Measurements from ENCODE around the gene VASH1. TPM values are rescaled to one million over a fixed set of nuclear protein-coding genes. Genes with fewer than 3 reads are reported as not detected.
"Not testable (repeated sequence)": the region's sequence is repeated elsewhere in the genome, so short reads cannot be mapped to it uniquely, and the experiment has no call there.

VASH1 gene
- total RNA-seq, 2 donors from 2014 or later: 2.1 to 19.8 TPM

GRCh38 chr14:76727384-76727783 is 33.9 kb upstream of the VASH1 start:
- no peaks in the 10 kb centered on the region for H3K36me3 ChIP-seq
- H3K27ac ChIP-seq: no peak overlapping the region
- H3K4me3 ChIP-seq: no peak overlapping the region
- no peaks in the 10 kb centered on the region for H3K4me1 ChIP-seq (replicated peaks)
- 44% methylated on average over 4 of the region's 4 CpGs for WGBS
- no peaks in the 10 kb centered on the region for H3K9me3 ChIP-seq
- no peak for DNase-seq (ENCODE audit: low spot score)
- TF ChIP-seq CTCF (IDR thresholded peaks at IDR 0.05) (no peak), POLR2A (IDR thresholded peaks at IDR 0.05) (no peak), POLR2AphosphoS5 (IDR thresholded peaks at IDR 0.05) (no peak)
- intact Hi-C loops (cut with DNase I): no loop called here
- no peaks in the 10 kb centered on the region for H3K27me3 ChIP-seq (replicated peaks; ENCODE audit: insufficient read depth)

GRCh38 chr14:76727901-76728300 is 33.4 kb upstream of the VASH1 start:
- H3K9me3 ChIP-seq: no peaks in the 10 kb centered on the region
- no peaks in the 10 kb centered on the region for H3K4me1 ChIP-seq (replicated peaks)
- H3K4me3 ChIP-seq: no peak overlapping the region
- H3K27me3 ChIP-seq (replicated peaks; ENCODE audit: insufficient read depth): no peaks in the 10 kb centered on the region
- intact Hi-C loops (cut with DNase I): no loop called here
- no peaks in the 10 kb centered on the region for H3K36me3 ChIP-seq
- DNase-seq (ENCODE audit: low spot score): no peak
- no peak overlapping the region for H3K27ac ChIP-seq
- no peak for TF ChIP-seq POLR2AphosphoS5 (IDR thresholded peaks at IDR 0.05)
- no peak for TF ChIP-seq CTCF (IDR thresholded peaks at IDR 0.05)
- TF ChIP-seq POLR2A (IDR thresholded peaks at IDR 0.05): no peak
- WGBS: 54% methylated on average over 1 of the region's 1 CpG

DNA sequence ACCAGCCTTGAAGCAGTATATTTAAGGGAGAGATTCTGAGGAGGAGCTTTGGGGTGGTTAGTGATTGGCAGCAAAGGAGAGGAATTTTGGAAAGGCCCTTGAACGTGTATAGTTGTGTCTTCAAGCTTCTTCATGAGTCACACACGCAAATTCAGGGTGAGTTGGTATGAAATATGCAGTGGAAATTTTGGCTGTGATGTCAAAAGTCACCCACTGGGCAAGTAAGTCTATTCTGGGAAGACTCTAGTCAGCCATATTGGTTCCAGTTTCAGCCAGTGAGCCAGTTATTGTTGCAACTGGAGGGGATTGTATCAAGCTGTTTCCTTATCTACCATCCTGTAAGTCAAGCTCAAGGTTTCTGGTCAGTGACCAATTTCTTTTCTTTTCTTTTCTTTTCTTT is 32.0 kb upstream of the VASH1 start:
- Histone ChIP-seq H3K27me3 (replicated peaks; ENCODE audit: insufficient read depth) (no peaks in the 10 kb centered on the region), H3K27ac (no peak overlapping the region), H3K36me3 (no peaks in the 10 kb centered on the region), H3K9me3 (no peaks in the 10 kb centered on the region), H3K4me1 (replicated peaks) (no peaks in the 10 kb centered on the region), H3K4me3 (no peak overlapping the region)
- TF ChIP-seq CTCF (IDR thresholded peaks at IDR 0.05) (no peak), POLR2AphosphoS5 (IDR thresholded peaks at IDR 0.05) (no peak), POLR2A (IDR thresholded peaks at IDR 0.05) (no peak)
- no peak for DNase-seq (ENCODE audit: low spot score)
- WGBS: 67% methylated on average over 2 of the region's 2 CpGs
- intact Hi-C loops (cut with DNase I): no loop called here

DNA sequence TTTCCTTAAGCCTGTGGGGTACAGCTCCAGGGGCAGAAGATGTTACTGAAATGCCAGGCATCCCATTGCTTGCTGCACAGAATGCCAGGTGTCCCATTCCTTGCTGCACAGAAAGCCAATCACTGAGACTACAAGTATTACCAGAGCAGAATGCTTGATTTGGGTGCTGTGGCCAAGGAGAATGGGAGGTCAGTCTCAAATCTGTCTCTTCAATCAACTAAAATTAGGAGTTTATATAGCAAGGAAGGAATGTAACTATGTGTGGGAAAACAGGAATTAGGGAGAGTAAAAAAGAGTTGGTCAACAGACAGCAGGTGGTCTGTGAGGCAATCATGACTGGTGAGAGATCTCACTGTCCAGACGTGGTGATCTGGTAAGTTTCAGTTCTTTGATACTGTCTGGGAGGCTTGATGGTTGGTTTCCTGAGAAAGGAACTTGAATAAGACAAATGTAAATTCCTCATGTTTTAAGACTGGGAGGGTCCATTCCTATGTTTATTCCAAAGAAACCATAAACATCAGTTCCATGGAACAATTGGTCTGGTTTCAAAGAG is 31.2 kb upstream of the VASH1 start:
- Histone ChIP-seq H3K9me3 (no peaks in the 10 kb centered on the region), H3K27me3 (replicated peaks; ENCODE audit: insufficient read depth) (no peaks in the 10 kb centered on the region), H3K4me1 (replicated peaks) (no peaks in the 10 kb centered on the region), H3K36me3 (no peaks in the 10 kb centered on the region), H3K27ac (no peak overlapping the region), H3K4me3 (no peak overlapping the region)
- TF ChIP-seq CTCF (IDR thresholded peaks at IDR 0.05): no peak
- TF ChIP-seq POLR2A (IDR thresholded peaks at IDR 0.05): no peak
- TF ChIP-seq POLR2AphosphoS5 (IDR thresholded peaks at IDR 0.05): no peak
- no peak for DNase-seq (ENCODE audit: low spot score)
- intact Hi-C loops (cut with DNase I): no loop called here
- 43% methylated on average over 1 of the region's 1 CpG for WGBS

DNA sequence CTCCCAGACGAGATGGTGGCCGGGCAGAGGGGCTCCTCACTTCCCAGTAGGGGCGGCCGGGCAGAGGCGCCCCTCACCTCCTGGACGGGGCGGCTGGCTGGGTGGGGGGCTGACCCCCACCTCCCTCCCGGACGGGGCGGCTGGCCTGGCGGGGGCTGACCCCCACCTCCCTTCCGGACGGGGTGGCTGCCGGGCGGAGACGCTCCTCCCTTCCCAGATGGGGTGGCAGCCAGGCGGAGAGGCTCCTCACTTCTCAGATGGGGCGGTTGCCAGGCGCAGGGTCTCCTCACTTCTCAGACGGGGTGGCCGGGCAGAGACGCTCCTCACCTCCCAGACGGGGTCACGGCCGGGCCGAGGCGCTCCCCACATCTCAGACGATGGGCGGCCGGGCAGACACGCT is 26.8 kb upstream of the VASH1 start:
- DNase-seq (ENCODE audit: low spot score); H3K4me3 ChIP-seq; H3K36me3 ChIP-seq; H3K4me1 ChIP-seq (replicated peaks); H3K27ac ChIP-seq; H3K27me3 ChIP-seq (replicated peaks; ENCODE audit: insufficient read depth); intact Hi-C loops (cut with DNase I); H3K9me3 ChIP-seq: not testable (repeated sequence)
- WGBS: 96% methylated on average over 21 of the region's 31 CpGs

Data from prostate gland (tissue), 2 donors.